ENCODE data around the gene SPR.

- TF ChIP-seq CTCF (IDR thresholded peaks at IDR 0.05) = peak; percentile 33
- TF ChIP-seq ZFX (IDR thresholded peaks at IDR 0.05; ENCODE audit: borderline replicate concordance) = no peak
These were observed 47.7 kb downstream of the SPR start for GRCh38 chr2:72934683-72935610.

All from 22Rv1 (cell line).